A673 (cell line): ENCODE measurements around the gene KAZN.

Experiments used
- CTCF ChIP-seq: fragments of 300-800, 200-600 bp; sonication (generic); conservative IDR thresholded peaks from 2 replicates; pipeline ENCODE4 v1.5.1; 2017; ENCODE audit warnings: low read depth, mild to moderate bottlenecking, antibody characterized with exemption, low read length, moderate library complexity, mixed read lengths
- EZH2 ChIP-seq: fragments of 200-600 bp; sonication (generic); IDR thresholded peaks from 2 replicates; pipeline ENCODE4 v1.6.1; 2017; ENCODE audit warnings: borderline replicate concordance, low read depth, mild to moderate bottlenecking, mixed read lengths, antibody characterized with exemption, low read length; ENCODE audit not compliant: poor library complexity, severe bottlenecking

GRCh38 chr1:15146142-15146680 lies 547.7 kb downstream of the KAZN start:
- TF ChIP-seq CTCF (no peak), EZH2 (no peak)
